ENCODE results near the gene VGLL4.
"Not testable (repeated sequence)": the region's sequence is repeated elsewhere in the genome, so short reads cannot be mapped to it uniquely, and the experiment has no call there.

Gene VGLL4

DNA sequence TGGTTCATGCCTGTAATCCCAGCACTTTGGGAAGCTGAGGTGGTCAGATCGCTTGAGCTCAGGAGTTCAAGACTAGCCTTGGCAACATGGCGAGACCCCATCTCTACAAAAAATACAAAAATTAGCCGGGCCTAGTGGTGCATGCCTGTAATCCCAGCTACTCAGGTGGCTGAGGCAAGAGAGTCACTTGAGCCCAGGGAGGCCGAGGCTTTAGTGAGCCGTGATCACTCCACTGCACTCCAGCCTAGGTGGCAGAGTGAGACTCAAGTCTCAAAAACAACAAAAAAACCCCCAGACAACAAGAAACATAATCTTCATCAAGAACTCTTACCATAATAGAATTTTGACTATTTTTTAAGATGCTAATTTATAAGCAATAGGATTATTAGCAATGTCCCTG is 117.6 kb downstream of the VGLL4 start:
- DNase-seq = not testable (repeated sequence)

- DNase-seq = no peak
Measured at GRCh38 chr3:11523572-11524101, 120.1 kb downstream of the VGLL4 start.

GRCh38 chr3:11522953-11523571 is 120.7 kb downstream of the VGLL4 start:
- no peak for DNase-seq

DNA sequence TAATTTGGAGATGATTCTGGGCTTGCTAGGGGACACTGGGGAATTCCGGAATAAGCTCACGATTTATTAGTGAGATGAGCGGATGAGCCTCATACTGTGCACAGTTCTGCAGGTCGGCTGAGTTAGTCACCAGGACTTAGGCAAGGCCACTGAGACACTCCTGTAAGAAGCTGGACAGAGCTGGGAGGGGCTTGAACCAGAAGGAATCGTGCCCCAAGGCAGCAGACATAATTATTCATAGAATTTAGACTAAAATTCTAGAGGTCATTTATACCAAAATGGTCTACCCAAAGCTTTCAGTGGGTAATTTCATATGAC is 121.4 kb downstream of the VGLL4 start:
- no peak for DNase-seq

- no peak for DNase-seq
Measured at GRCh38 chr3:11521167-11521566, 122.5 kb downstream of the VGLL4 start.

- DNase-seq = no peak
Measured at GRCh38 chr3:11517601-11518000, 126.1 kb downstream of the VGLL4 start.

GRCh38 chr3:11514191-11514821 is 129.4 kb downstream of the VGLL4 start:
- DNase-seq = no peak

GRCh38 chr3:11513817-11514135 is 129.9 kb downstream of the VGLL4 start:
- DNase-seq = no peak

DNA sequence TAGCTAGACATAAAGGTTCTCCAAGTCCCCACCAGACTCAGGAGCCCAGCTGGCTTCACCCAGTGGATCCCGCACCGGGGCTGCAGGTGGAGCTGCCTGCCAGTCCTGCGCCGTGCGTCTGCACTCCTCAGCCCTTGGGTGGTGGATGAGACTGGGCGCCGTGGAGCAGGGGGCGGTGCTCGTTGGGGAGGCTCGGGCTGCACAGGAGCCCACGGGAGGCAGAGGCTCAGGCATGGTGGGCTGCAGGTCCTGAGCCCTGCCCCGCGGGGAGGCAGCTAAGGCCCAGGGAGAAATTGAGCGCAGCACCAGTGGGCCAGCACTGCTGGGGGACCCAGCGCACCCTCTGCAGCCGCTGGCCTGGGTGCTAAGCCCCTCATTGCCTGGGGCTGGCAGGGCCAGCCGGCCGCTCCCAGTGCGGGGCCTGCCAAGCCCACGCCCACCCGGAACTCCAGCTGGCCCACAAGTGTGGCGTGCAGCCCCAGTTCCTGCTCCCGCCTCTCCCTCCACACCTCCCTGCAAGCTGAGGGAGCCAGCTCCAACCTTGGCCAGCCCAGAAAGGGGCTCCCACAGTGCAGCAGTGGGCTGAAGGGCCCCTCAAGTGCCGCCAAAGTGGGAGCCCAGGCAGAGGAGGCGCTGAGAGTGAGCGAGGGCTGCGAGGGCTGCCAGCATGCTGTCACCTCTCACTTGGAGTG is 130.4 kb downstream of the VGLL4 start:
- not testable (repeated sequence) for DNase-seq

DNA sequence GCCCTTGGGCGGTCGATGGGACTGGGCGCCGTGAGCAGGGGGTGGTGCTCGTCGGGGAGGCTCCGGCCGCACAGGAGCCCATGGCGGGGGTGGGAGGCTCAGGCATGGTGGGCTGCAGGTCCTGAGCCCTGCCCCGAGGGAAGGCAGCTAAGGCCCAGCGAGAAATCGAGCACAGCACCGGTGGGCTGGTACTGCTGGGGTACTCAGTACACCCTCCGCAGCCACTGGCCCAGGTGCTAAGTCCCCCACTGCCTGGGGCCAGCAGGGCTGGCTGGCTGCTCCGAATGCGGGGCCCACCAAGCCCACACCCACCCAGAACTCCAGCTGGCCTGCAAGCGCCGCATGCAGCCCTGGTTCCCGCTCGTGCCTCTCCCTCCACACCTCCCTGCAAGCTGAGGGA is 132.1 kb downstream of the VGLL4 start:
- not testable (repeated sequence) for DNase-seq

DNA sequence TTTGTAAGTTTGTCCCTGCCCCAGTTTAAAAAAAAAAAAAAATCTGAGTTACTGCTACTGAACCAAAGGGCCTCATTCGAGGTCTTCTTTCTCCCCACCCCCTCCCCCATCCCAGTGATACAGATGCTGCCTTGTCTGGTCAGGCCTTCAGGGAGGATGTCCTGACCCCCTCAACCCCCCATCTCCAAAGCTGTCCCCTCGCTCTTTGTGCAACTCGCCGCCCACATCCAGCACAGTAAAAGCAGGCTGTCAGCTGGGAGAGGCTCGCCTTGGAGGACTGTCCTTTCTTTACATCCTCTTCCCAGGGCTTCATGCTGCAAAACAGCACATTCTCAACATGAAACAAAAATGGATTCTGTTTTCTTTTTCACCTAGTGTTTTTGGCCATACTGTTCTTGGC is 133.4 kb downstream of the VGLL4 start:
- DNase-seq = no peak

DNA sequence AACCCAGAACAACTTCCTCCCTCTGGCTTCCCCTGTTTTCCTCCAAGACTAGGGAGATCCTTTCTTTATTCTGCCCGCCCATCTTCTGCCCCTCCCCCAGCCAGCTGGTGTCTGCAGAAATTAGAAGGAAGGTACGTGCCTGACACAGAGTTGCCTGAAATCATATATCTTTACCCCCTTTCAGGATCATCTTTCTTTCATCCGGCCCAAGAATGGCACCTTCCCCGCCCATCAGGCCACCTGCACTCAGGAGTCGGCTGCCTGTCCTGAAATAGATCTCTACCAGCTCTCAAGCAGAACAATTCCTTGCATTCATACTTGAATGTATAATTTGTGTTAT is 133.7 kb downstream of the VGLL4 start:
- DNase-seq = no peak

- DNase-seq = no peak
Measured at GRCh38 chr3:11509173-11510000, 134.3 kb downstream of the VGLL4 start.

GRCh38 chr3:11508346-11509172 is 135.2 kb downstream of the VGLL4 start:
- DNase-seq = no peak

DNA sequence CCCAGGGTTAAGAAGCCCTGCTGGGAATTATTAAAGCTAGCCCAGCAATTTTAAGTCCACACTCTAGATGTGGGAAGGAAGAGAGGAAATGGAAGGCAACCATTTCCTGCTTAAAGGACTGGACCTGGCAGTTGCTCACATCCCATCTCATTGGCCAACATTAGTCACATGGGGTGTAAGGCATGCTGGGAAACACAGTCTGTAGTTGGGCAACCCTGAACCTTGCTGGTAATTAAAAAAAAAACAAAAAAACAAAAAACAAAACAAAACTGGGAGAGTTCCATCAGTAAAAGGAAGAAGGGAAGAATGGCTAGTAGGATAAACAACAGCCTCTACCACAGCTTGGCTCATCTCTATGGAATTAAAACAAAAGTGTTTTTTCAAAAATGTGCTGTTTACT is 136.0 kb downstream of the VGLL4 start:
- DNase-seq = no peak

Measured in cortex of kidney (tissue), 1 donor.